Measurements from ENCODE around the gene STXBP6.
"Not testable (repeated sequence)": the region's sequence is repeated elsewhere in the genome, so short reads cannot be mapped to it uniquely, and the experiment has no call there.

The STXBP6 gene

DNA sequence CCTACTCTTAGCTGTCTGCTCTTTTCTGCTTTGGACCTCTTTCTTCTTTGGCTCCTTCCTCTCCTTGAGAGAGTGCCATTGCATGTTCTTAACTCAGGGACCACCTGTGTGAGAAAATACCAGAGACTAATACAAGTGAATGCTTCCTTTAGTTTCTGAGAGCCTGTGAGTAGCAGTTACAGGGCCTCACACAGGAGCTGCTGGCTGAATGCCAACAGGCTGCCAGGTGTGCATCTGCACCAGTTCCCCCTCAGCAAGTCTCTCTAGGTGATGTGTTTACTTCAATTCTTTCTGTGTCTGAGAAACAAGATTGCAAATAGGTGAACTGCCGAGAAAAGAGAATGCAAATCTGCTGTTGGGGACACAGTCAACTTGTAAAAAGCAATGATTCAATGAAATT is 108.2 kb downstream of the STXBP6 start:
- TF ChIP-seq CTCF (IDR thresholded peaks at IDR 0.05; ENCODE audit: low read depth, low read length): no peak
- no peak for DNase-seq (ENCODE audit: extremely low read depth, low read depth)

GRCh38 chr14:24940213-24940783 is 109.6 kb downstream of the STXBP6 start:
- TF ChIP-seq CTCF (IDR thresholded peaks at IDR 0.05; ENCODE audit: low read depth, low read length): no peak
- no peak for DNase-seq (ENCODE audit: extremely low read depth, low read depth)

DNA sequence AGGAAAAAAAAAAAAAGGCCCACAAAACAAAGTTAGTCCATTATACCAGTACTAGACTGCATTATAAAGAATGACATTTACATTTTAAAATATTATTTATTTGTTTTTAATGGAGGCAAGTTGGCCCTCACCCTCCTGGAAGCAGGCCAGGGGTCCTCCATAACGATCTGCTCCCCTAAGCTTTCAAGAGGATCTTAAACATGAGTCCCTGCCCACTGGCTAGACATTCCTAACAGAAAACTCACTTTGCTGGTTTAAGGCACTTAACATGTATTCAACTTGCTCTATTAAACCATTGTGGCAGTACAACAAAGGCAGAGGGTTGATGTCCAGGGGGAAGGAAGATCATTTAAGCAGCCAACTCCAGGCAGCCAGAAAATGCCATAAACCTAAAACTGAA is 111.4 kb downstream of the STXBP6 start:
- no peak for TF ChIP-seq CTCF (IDR thresholded peaks at IDR 0.05; ENCODE audit: low read depth, low read length)
- no peak for DNase-seq (ENCODE audit: extremely low read depth, low read depth)

DNA sequence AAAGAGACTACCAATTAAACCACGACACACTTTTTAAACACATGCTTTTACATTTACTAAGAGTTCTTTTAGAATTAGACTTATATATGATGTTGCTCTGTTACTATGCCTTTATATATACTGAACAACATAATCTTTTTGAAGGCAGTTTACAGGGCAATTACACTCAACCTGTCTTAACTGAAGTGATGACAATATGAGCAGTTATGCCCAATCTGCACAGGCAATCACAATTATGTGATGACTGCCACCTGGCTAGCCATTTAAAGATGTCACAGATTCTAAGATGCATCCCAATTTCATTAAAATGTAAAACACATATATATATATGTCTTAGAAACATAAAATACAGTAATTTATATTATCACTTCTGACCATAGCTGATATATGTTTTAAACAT is 112.6 kb downstream of the STXBP6 start:
- no peak for DNase-seq (ENCODE audit: extremely low read depth, low read depth)
- TF ChIP-seq CTCF (IDR thresholded peaks at IDR 0.05; ENCODE audit: low read depth, low read length): no peak

DNA sequence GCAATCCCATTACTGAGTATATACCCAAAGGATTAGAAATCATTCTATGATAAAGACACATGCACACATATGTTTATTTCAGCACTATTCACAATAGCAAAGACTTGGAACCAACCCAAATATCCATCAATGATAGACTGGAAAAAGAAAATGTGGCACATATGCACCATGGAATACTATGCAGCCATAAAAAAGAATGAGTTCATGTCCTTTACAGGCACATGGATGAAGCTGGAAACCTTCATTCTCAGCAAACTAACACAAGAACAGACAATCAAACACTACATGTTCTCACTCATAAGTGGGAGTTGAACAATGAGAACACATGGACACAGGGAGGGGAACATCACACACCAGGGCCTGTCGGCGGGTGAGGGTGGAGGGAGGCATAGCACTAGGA is 113.2 kb downstream of the STXBP6 start:
- not testable (repeated sequence) for DNase-seq (ENCODE audit: extremely low read depth, low read depth)

DNA sequence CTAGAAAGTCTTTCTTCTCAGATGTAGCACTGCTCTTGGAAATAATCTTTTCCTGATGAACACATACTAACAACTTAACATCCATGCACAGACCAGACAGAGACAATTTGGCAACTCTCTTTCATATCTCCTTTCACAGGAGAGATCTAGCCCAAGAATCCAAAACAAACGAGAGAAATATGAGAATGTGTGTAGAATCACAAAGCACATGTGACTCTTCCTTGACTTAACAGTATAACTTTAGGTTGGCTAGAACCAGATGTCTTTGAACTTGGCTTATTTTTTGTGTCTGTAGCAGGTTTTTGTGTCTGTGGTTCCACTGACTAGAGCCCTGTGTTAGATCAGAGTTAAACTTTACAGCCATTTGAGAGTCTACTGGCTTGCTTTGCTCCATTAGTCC is 114.2 kb downstream of the STXBP6 start:
- no peak for DNase-seq (ENCODE audit: extremely low read depth, low read depth)

GRCh38 chr14:24928386-24928900 is 121.5 kb downstream of the STXBP6 start:
- DNase-seq (ENCODE audit: extremely low read depth, low read depth): no peak
- no peak for TF ChIP-seq CTCF (IDR thresholded peaks at IDR 0.05; ENCODE audit: low read depth, low read length)

More for the DNA sequence above, 114.2 kb downstream of the STXBP6 start:
- TF ChIP-seq CTCF (IDR thresholded peaks at IDR 0.05; ENCODE audit: low read depth, low read length): no peak

- DNase-seq (ENCODE audit: extremely low read depth, low read depth): no peak
- TF ChIP-seq CTCF (IDR thresholded peaks at IDR 0.05; ENCODE audit: low read depth, low read length): no peak
Observed at GRCh38 chr14:24927809-24928208, 122.1 kb downstream of the STXBP6 start.

Measured in AG09319 (cell line).